ENCODE results near the gene HSFY1. TPM values are rescaled to one million over a fixed set of nuclear protein-coding genes. Genes with fewer than 3 reads are reported as not detected.
"Not testable (repeated sequence)": the region's sequence is repeated elsewhere in the genome, so short reads cannot be mapped to it uniquely, and the experiment has no call there.

Gene HSFY1, protein sequence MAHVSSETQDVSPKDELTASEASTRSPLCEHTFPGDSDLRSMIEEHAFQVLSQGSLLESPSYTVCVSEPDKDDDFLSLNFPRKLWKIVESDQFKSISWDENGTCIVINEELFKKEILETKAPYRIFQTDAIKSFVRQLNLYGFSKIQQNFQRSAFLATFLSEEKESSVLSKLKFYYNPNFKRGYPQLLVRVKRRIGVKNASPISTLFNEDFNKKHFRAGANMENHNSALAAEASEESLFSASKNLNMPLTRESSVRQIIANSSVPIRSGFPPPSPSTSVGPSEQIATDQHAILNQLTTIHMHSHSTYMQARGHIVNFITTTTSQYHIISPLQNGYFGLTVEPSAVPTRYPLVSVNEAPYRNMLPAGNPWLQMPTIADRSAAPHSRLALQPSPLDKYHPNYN
- not detected for total RNA-seq
- long read RNA-seq, donor 1, result 0 reads
- long read RNA-seq, donor 2, result 0 reads

DNA sequence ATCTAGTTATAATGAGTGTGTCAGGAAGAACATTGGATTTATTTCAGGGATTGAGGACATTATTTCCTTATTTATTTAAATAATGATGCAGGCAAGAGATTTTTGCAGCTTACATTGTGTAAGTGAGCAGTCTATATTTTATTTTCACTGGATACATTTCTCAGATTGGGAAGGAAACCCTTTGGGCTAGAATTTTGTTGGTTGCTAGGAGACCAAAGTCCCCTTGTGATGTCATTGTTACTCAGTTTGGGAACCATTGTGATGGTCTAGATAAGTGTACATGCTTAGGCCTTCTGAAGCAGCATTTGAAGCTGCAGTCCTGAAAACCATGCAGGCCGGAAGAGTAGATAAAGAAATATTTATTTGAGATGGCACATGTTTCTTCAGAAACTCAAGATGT lies at the start of gene HSFY1:
Gene HSFY1, plus strand, starts transcription at position 301 of the 400 bp plus-strand sequence. Its CDS starts 68 bp downstream, at position 369.
- DNase-seq (ENCODE audit: low spot score); intact Hi-C loops (cut with DNase I): not testable (repeated sequence)

DNA sequence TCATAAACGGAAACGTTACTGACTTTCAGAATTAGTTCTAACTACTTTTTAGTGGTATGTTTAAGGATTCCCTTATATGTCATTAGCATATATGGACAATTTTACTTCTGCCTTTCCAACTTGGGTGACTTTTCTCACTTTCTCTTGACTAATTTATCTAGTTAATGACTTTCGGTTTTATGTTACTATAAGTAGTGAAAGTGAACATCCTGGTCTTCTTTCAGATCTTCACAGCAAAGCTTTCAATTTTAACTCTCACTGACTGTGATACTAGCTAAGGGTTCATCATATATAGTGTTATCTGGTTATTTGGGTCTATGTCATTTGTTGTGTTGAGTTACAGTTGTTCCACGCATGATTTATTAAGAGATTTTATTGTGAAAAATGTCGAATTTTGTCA lies 42.3 kb upstream of the HSFY1 start:
- intact Hi-C loops (cut with DNase I); DNase-seq (ENCODE audit: low spot score): not testable (repeated sequence)

- DNase-seq (ENCODE audit: low spot score); intact Hi-C loops (cut with DNase I): not testable (repeated sequence)
Measured at GRCh38 chrY:18530995-18531655, 15.4 kb upstream of the HSFY1 start.

GRCh38 chrY:18538952-18539351 lies 7.6 kb upstream of the HSFY1 start:
- intact Hi-C loops (cut with DNase I); DNase-seq (ENCODE audit: low spot score): not testable (repeated sequence)

DNA sequence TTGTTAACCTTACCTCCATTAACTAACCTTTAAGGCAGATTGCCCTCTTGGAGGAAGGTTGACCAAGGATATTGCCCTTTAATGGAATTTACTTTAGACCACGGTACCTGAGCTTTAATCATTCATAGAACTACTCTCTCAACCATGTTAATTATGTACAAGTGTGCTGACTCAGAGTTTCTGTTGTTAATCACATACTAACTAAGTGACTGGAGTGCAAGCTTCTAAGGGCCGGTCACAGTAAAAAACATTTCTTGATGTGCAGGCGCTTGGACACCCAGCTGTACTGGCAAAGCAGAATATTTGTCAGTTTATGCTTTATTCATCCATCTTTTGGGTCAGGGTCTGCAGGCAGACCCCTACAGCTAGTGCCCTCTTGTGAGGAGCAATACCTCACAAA lies 6.6 kb downstream of the HSFY1 start:
- DNase-seq (ENCODE audit: low spot score); intact Hi-C loops (cut with DNase I): not testable (repeated sequence)

DNA sequence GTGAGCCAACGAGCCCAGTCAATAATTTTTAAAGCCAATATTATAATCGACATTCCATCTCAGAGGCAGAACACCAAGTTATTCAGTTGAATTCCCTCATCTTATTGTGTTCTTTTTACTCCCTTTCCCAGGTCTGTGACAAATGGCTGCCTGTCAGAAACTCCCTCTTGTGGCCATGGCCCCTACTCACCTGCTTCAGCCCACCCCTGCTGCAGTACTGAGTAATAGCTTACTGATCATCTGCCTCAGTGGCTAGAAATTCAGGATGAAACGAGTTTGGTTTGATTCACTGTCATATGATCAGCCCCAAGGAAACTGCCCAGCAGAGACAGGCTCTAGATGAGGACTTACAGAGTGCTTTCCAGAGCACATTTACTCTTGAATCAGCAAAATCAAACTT lies 19.4 kb downstream of the HSFY1 start:
- DNase-seq (ENCODE audit: low spot score); intact Hi-C loops (cut with DNase I): not testable (repeated sequence)

Other genes with a start within 250 kb of the HSFY1 start
- not detected for gene HSFY2, start 227.0 kb downstream of the HSFY1 start, total RNA-seq

Measured in posterior vena cava (tissue), 2 donors.